NB4 (cell line): ENCODE data around the gene ADAP1.

Experiments used
- DNase-seq: peaks from one replicate; pipeline ENCODE4 v3.0.0; 2010; ENCODE audit warnings: low read depth
- H3K4me3 ChIP-seq: one replicate; pipeline ENCODE4 v1.5.1; 2011; ENCODE audit warnings: mild to moderate bottlenecking, low read depth, low read length, moderate library complexity
- CTCF ChIP-seq: IDR thresholded peaks from one replicate; pipeline ENCODE4 v1.5.1; 2012; ENCODE audit warnings: low read depth, low read length
- MAX ChIP-seq: IDR thresholded peaks from 2 replicates; pipeline ENCODE4 v1.6.1; 2011; ENCODE audit warnings: low read depth, low read length
- MYC ChIP-seq: IDR thresholded peaks from 2 replicates; pipeline ENCODE4 v1.6.1; 2011; ENCODE audit warnings: low read depth, low read length
- POLR2A ChIP-seq: IDR thresholded peaks from 2 replicates; pipeline ENCODE4 v1.6.1; 2011; ENCODE audit warnings: mild to moderate bottlenecking; ENCODE audit not compliant: insufficient read length; ENCODE audit errors: extremely low read depth

ADAP1 gene

GRCh38 chr7:970744-971143 is 16.3 kb upstream of the ADAP1 start:
- no peak for DNase-seq
- TF ChIP-seq CTCF (no peak), MYC (no peak), MAX (no peak), POLR2A (no peak)
- H3K4me3 ChIP-seq, result no peak overlapping the region

GRCh38 chr7:969403-969802 is 14.9 kb upstream of the ADAP1 start:
- no peak overlapping the region for H3K4me3 ChIP-seq
- no peak for TF ChIP-seq MAX
- TF ChIP-seq CTCF, result no peak
- DNase-seq, result no peak

GRCh38 chr7:968205-969105 is 14.0 kb upstream of the ADAP1 start:
- no peak overlapping the region for H3K4me3 ChIP-seq
- DNase-seq, result no peak
- no peak for TF ChIP-seq POLR2A
- no peak for TF ChIP-seq CTCF
- TF ChIP-seq MYC, result no peak
- TF ChIP-seq MAX, result no peak

- TF ChIP-seq MAX (no peak), MYC (no peak), POLR2A (no peak), CTCF (no peak)
- DNase-seq, result no peak
- no peak overlapping the region for H3K4me3 ChIP-seq
Measured at GRCh38 chr7:967361-968082, 13.0 kb upstream of the ADAP1 start.

- H3K4me3 ChIP-seq, result no peak overlapping the region
- TF ChIP-seq POLR2A (no peak), MYC (no peak), MAX (no peak), CTCF (no peak)
- DNase-seq, result no peak
Measured at GRCh38 chr7:966291-967069, 12.0 kb upstream of the ADAP1 start.
